GM12865 (cell line): ENCODE results near the gene MED12L.

Experiments used
- DNase-seq: peaks from one replicate; pipeline ENCODE4 v3.0.0; 2010; ENCODE audit warnings: low read depth
- H3K4me3 ChIP-seq: 2 replicates; pipeline ENCODE4 v1.5.1; 2011; ENCODE audit warnings: mild to moderate bottlenecking, low read depth, low read length, control low read depth
- CTCF ChIP-seq: IDR thresholded peaks from 2 replicates; pipeline ENCODE4 v1.5.1; 2011; ENCODE audit warnings: low read length, control low read depth, low read depth, inconsistent platforms; ENCODE audit not compliant: insufficient read depth; ENCODE audit errors: missing control alignments

The MED12L gene

GRCh38 chr3:151155409-151156128, 70.1 kb downstream of the MED12L start:
- no peak for TF ChIP-seq CTCF
- no peak overlapping the region for H3K4me3 ChIP-seq

GRCh38 chr3:151156618-151157216, 71.3 kb downstream of the MED12L start:
- DNase-seq: peak; percentile 79
- TF ChIP-seq CTCF: peak; percentile 57
- no peak overlapping the region for H3K4me3 ChIP-seq

More at GRCh38 chr3:151155409-151156128, 70.1 kb downstream of the MED12L start:
- DNase-seq: no peak

GRCh38 chr3:151159806-151160205, 74.3 kb downstream of the MED12L start:
- TF ChIP-seq CTCF: no peak
- no peak overlapping the region for H3K4me3 ChIP-seq
- DNase-seq: no peak

- no peak overlapping the region for H3K4me3 ChIP-seq
- no peak for DNase-seq
- TF ChIP-seq CTCF: no peak
Measured at GRCh38 chr3:151165226-151165625, 79.8 kb downstream of the MED12L start.

GRCh38 chr3:151166161-151166560, 80.7 kb downstream of the MED12L start:
- DNase-seq: no peak
- peak; percentile 12 for TF ChIP-seq CTCF
- no peak overlapping the region for H3K4me3 ChIP-seq

GRCh38 chr3:151168269-151169094, 83.0 kb downstream of the MED12L start:
- no peak overlapping the region for H3K4me3 ChIP-seq
- peak; percentile 77 for DNase-seq

More at GRCh38 chr3:151168269-151169094, 83.0 kb downstream of the MED12L start:
- TF ChIP-seq CTCF: peak; percentile 88
